HEK293 (cell line): ENCODE data around the gene EXD3.

Experiments
- CTCF ChIA-PET: fragments of 350-600 bp; formaldehyde crosslinking; extraction: SDS; loops from one replicate; lab custom pipeline; 2021; ENCODE audit warnings: antibody characterized with exemption; lab: Yijun Ruan, JAX
- POLR2A ChIA-PET: fragments of 300-600 bp; formaldehyde crosslinking; extraction: SDS; loops from one replicate; lab custom pipeline; 2020; ENCODE audit warnings: antibody characterized with exemption, inconsistent platforms; lab: Yijun Ruan, JAX
- H3K27ac ChIP-seq: fragments of 200-500 bp; sonication (Bioruptor generic); 2 replicates; pipeline ENCODE4 v1.5.1; 2014; ENCODE audit warnings: low read depth, low read length, control low read depth, inconsistent platforms; ENCODE audit errors: extremely low read depth
- H3K36me3 ChIP-seq, 2 experiments: fragments of 200-500 bp in 1 of 2; sonication (Bioruptor generic) in 1 of 2; 1 replicate in 1 of 2; 2 replicates in 1 of 2; pipeline ENCODE4 v1.5.1; 2014 to 2017; ENCODE audit warnings: inconsistent platforms in 2 of 2, low read length in 2 of 2; ENCODE audit not compliant: control insufficient read depth in 2 of 2, insufficient read depth in 1 of 2
- H3K4me1 ChIP-seq: fragments of 200-500 bp; sonication (Bioruptor generic); 2 replicates; pipeline ENCODE4 v1.5.1; 2014; ENCODE audit warnings: mild to moderate bottlenecking, low read length, inconsistent platforms; ENCODE audit not compliant: control insufficient read depth, insufficient read depth
- H3K4me3 ChIP-seq: 2 replicates; pipeline ENCODE4 v1.5.1; 2011; ENCODE audit warnings: low read depth, mild to moderate bottlenecking, control low read depth, low read length, moderate library complexity
- H3K9me3 ChIP-seq: fragments of 200-500 bp; sonication (Bioruptor generic); 2 replicates; pipeline ENCODE4 v1.5.1; 2014; ENCODE audit warnings: low read depth, low read length, inconsistent platforms; ENCODE audit not compliant: control insufficient read depth, insufficient read depth
- KLF9 ChIP-seq: fragments of 450-650 bp; formaldehyde crosslinking; IDR thresholded peaks from 2 replicates; pipeline ENCODE4 v1.5.1; 2016; ENCODE audit warnings: missing biosample characterization, missing genetic modification characterization, low read depth
- OVOL3 ChIP-seq: fragments of 450-650 bp; formaldehyde crosslinking; IDR thresholded peaks from 2 replicates; pipeline ENCODE4 v1.5.1; 2016; ENCODE audit warnings: missing biosample characterization, missing genetic modification characterization
- SCRT2 ChIP-seq: fragments of 450-650 bp; formaldehyde crosslinking; IDR thresholded peaks from 2 replicates; pipeline ENCODE4 v1.5.1; 2016; ENCODE audit warnings: missing biosample characterization, missing genetic modification characterization
- ZBTB17 ChIP-seq: fragments of 450-650 bp; formaldehyde crosslinking; IDR thresholded peaks from 2 replicates; pipeline ENCODE4 v1.5.1; 2016; ENCODE audit warnings: missing biosample characterization, missing genetic modification characterization
- ZBTB48 ChIP-seq: fragments of 450-650 bp; formaldehyde crosslinking; IDR thresholded peaks from 2 replicates; pipeline ENCODE4 v1.5.1; 2016; ENCODE audit warnings: missing biosample characterization, missing genetic modification characterization
- ZNF10 ChIP-seq: fragments of 450-650 bp; formaldehyde crosslinking; IDR thresholded peaks from 2 replicates; pipeline ENCODE4 v1.5.1; 2017; ENCODE audit warnings: missing biosample characterization, missing genetic modification characterization
- ZNF133 ChIP-seq: fragments of 450-650 bp; formaldehyde crosslinking; IDR thresholded peaks from 2 replicates; pipeline ENCODE4 v1.5.1; 2016; ENCODE audit warnings: missing biosample characterization, missing genetic modification characterization
- ZNF184 ChIP-seq: fragments of 450-650 bp; IDR thresholded peaks from 2 replicates; pipeline ENCODE4 v1.5.1; 2018; ENCODE audit warnings: missing biosample characterization, mild to moderate bottlenecking, missing genetic modification characterization
- ZNF239 ChIP-seq: fragments of 450-650 bp; formaldehyde crosslinking; IDR thresholded peaks from 2 replicates; pipeline ENCODE4 v1.5.1; 2016; ENCODE audit warnings: missing biosample characterization, missing genetic modification characterization
- ZNF280D ChIP-seq: fragments of 450-650 bp; formaldehyde crosslinking; IDR thresholded peaks from 2 replicates; pipeline ENCODE4 v1.5.1; 2016; ENCODE audit warnings: missing biosample characterization, missing genetic modification characterization
- ZNF302 ChIP-seq: fragments of 450-650 bp; formaldehyde crosslinking; IDR thresholded peaks from 2 replicates; pipeline ENCODE4 v1.5.1; 2016; ENCODE audit warnings: missing biosample characterization, missing genetic modification characterization, low read depth
- ZNF48 ChIP-seq: fragments of 450-650 bp; formaldehyde crosslinking; IDR thresholded peaks from 2 replicates; pipeline ENCODE4 v1.5.1; 2016; ENCODE audit warnings: missing biosample characterization, missing genetic modification characterization
- ZNF558 ChIP-seq: fragments of 450-650 bp; formaldehyde crosslinking; IDR thresholded peaks from 2 replicates; pipeline ENCODE4 v1.5.1; 2016; ENCODE audit warnings: missing biosample characterization, missing genetic modification characterization
- ZNF791 ChIP-seq: fragments of 450-650 bp; formaldehyde crosslinking; IDR thresholded peaks from 2 replicates; pipeline ENCODE4 v1.5.1; 2016; ENCODE audit warnings: missing biosample characterization, missing genetic modification characterization
- TF ChIP-seq, protein P1 (sequence below): fragments of 450-650 bp; formaldehyde crosslinking; IDR thresholded peaks from 2 replicates; pipeline ENCODE4 v1.5.1; 2017; ENCODE audit warnings: missing biosample characterization, missing genetic modification characterization

Gene EXD3

DNA sequence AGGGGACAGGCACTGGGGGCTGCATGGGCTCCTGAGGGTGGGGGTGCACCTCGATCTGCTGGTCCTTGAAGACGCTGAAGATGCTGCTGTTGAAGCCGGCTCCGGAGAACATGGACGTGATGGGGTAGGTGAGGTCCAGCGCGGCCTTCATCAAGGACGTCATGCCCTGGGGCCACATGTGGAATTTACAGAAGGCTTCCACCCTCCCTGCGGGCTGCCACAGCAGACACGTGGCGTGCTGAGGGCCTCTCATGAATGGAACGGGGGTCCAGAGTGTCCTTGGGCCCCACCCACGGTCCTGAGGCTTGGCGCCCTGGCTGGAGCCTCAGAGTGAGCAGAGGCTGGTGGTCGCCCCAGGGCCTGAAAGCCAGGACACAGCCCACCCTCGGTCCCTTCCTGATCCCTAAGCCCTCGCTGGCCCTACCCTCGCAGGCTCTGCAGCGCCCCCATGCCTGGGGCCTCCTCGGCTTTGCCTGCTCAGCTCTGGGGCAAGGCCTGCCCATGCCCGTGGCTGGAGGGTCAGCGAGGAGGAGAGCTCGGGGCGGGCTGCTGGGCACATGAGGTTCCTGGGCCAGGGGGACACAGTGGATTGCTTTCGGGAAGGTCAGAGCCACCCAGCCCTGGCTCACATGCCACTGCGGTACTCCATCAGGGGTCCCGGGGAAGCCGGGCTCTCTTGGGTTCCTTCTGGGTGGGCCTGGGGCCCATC is 41.5 kb upstream of the EXD3 start:
- Histone ChIP-seq H3K4me3 (no peak overlapping the region), H3K4me1 (peaks cover 5% of the 10 kb centered on the region; the same call in 1 of the 2 replicates), H3K9me3 (no peaks in the 10 kb centered on the region)
- ChIA-PET CTCF (no interaction called here), POLR2A (no interaction called here)
- no peak for TF ChIP-seq ZNF184 (tag by site-specific recombination)
- TF ChIP-seq ZBTB17: no peak
- no peak for TF ChIP-seq OVOL3 (tag by site-specific recombination)
- 0 out of 2 replicates have a peak, but pooled peaks have one; percentile 4 for TF ChIP-seq SCRT2 (tag by site-specific recombination)
- TF ChIP-seq ZNF791 (tag by site-specific recombination): no peak
- TF ChIP-seq ZNF302 (tag by site-specific recombination): no peak
- TF ChIP-seq ZNF558 (tag by site-specific recombination): no peak
- TF ChIP-seq ZNF10 (tag by site-specific recombination): no peak
- TF ChIP-seq, all 188 proteins: peak for 1
- Histone ChIP-seq H3K27ac (no peak overlapping the region), H3K36me3 (no peaks in the 10 kb centered on the region)

DNA sequence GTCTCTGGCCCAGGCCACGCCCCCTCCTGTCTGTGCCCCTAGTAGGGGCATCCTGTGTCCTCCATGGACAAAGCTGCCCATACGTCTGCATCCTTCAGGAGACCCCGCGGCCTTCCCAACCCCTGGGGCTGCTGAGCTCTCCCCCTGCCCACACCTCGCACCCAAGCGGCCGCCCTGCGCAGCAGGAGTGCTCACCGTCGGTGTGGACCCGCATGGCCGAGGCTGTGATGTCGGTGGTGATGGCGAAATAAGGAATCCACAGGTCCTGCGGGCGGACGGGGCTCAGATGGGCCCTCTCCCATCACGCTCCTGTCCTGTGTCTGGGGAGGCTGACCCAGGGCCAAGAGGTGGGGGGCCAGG is 40.9 kb upstream of the EXD3 start:
- CTCF ChIA-PET: no interaction called here
- no peak overlapping the region for H3K27ac ChIP-seq
- peaks cover 6% of the 10 kb centered on the region; the same call in 1 of the 2 replicates for H3K4me1 ChIP-seq
- H3K9me3 ChIP-seq: no peaks in the 10 kb centered on the region
- no peak overlapping the region for H3K4me3 ChIP-seq
- H3K36me3 ChIP-seq: no peaks in the 10 kb centered on the region
- peak; percentile 39; the same call in 1 of the 2 replicates for TF ChIP-seq SCRT2 (tag by site-specific recombination)
- TF ChIP-seq KLF9 (tag by site-specific recombination): 0 out of 2 replicates have a peak, but pooled peaks have one; percentile 15
- TF ChIP-seq, protein P1, sequence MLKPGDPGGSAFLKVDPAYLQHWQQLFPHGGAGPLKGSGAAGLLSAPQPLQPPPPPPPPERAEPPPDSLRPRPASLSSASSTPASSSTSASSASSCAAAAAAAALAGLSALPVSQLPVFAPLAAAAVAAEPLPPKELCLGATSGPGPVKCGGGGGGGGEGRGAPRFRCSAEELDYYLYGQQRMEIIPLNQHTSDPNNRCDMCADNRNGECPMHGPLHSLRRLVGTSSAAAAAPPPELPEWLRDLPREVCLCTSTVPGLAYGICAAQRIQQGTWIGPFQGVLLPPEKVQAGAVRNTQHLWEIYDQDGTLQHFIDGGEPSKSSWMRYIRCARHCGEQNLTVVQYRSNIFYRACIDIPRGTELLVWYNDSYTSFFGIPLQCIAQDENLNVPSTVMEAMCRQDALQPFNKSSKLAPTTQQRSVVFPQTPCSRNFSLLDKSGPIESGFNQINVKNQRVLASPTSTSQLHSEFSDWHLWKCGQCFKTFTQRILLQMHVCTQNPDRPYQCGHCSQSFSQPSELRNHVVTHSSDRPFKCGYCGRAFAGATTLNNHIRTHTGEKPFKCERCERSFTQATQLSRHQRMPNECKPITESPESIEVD (tag by site-specific recombination): no peak
- TF ChIP-seq ZNF133 (tag by site-specific recombination): no peak
- no peak for TF ChIP-seq ZNF48 (tag by site-specific recombination)
- no peak for TF ChIP-seq ZNF791 (tag by site-specific recombination)
- POLR2A ChIA-PET: no interaction called here

- CTCF ChIA-PET: interaction anchor here (1.5 kb wide), 1 partner anchor 177 kb away, joined by 4 read pairs; no protein-coding TSS in a partner anchor
- POLR2A ChIA-PET: interaction anchor here (0.5 kb wide), 1 partner anchor 91 kb away, joined by 3 read pairs; no protein-coding TSS in a partner anchor
Measured at GRCh38 chr9:137462986-137463930, 40.3 kb upstream of the EXD3 start.

More at GRCh38 chr9:137462986-137463930, 40.3 kb upstream of the EXD3 start:
- TF ChIP-seq ZNF280D (tag by site-specific recombination) (no peak), ZNF239 (no peak), ZBTB48 (tag by site-specific recombination) (no peak), ZNF48 (tag by site-specific recombination) (no peak)
- Histone ChIP-seq H3K27ac (no peak overlapping the region), H3K4me1 (peaks cover 6% of the 10 kb centered on the region), H3K36me3 (no peaks in the 10 kb centered on the region), H3K9me3 (no peaks in the 10 kb centered on the region), H3K4me3 (no peak overlapping the region)
